Prostate gland (tissue), 2 donors: Measurements from ENCODE around the gene FNBP1.

Experiments used
- CTCF ChIP-seq, 4 experiments: fragments of 200-600 bp in 2 of 4; fragments of 450-650 bp in 2 of 4; sonication (generic) in 2 of 4; IDR thresholded peaks; 1 replicate in 3 of 4; 2 replicates in 1 of 4; pipeline ENCODE4 v1.5.1; 2016 to 2019; ENCODE audit warnings: antibody characterized with exemption in 4 of 4, mild to moderate bottlenecking in 2 of 4, moderate library complexity in 2 of 4
- POLR2AphosphoS5 ChIP-seq: sonication (generic); formaldehyde crosslinking; IDR thresholded peaks from one replicate; pipeline ENCODE4 v1.6.1; 2017; ENCODE audit warnings: antibody characterized with exemption

- no peak for TF ChIP-seq POLR2AphosphoS5
- TF ChIP-seq CTCF (IDR thresholded peaks at IDR 0.05): no peak
Measured at GRCh38 chr9:129875687-129876395, 167.1 kb downstream of the FNBP1 start.
